ENCODE results near the gene PAPPA.

GRCh38 chr9:116232424-116233159, 79.0 kb downstream of the PAPPA start:
- TF ChIP-seq POLR2A (IDR thresholded peaks at IDR 0.05; ENCODE audit: low read length) (no peak), GATA1 (IDR thresholded peaks at IDR 0.05; ENCODE audit: low read depth, low read length) (no peak)
